ENCODE results near the gene CCL8.

GRCh38 chr17:34305606-34306005 lies 13.6 kb upstream of the CCL8 start:
- TF ChIP-seq EZH2 (IDR thresholded peaks at IDR 0.05; ENCODE audit: borderline replicate concordance, control insufficient read depth, low read depth, low read length), result no peak
- TF ChIP-seq BHLHE40 (IDR thresholded peaks at IDR 0.05; ENCODE audit: borderline replicate concordance in 1 of 2, low read depth in 2 of 2, low read length in 1 of 2), result no peak
- no peak for TF ChIP-seq TCF12 (IDR thresholded peaks at IDR 0.05; ENCODE audit: low read depth, low read length)
- no peak for TF ChIP-seq CBX3 (IDR thresholded peaks at IDR 0.05; ENCODE audit: borderline replicate concordance, low read depth)
- no peak for TF ChIP-seq JUNB (IDR thresholded peaks at IDR 0.05)
- no peak for TF ChIP-seq USF2 (IDR thresholded peaks at IDR 0.05; ENCODE audit: borderline replicate concordance, low read depth, low read length)
- TF ChIP-seq PKNOX1 (IDR thresholded peaks at IDR 0.05), result no peak
